GM19099 (cell line): ENCODE results near the gene ABTB1.

Experiments used
- POLR2A ChIP-seq: IDR thresholded peaks from 3 replicates; pipeline ENCODE4 v1.6.1; 2011; ENCODE audit warnings: low read depth; ENCODE audit not compliant: insufficient read length; ENCODE audit errors: extremely low read depth

ABTB1 gene

GRCh38 chr3:127676456-127676855, 3.7 kb downstream of the ABTB1 start:
- no peak for TF ChIP-seq POLR2A

- no peak for TF ChIP-seq POLR2A
These were observed 4.2 kb downstream of the ABTB1 start for GRCh38 chr3:127676921-127677351.

GRCh38 chr3:127677541-127678314, 5.0 kb downstream of the ABTB1 start:
- TF ChIP-seq POLR2A, result no peak

GRCh38 chr3:127678315-127678599, 5.5 kb downstream of the ABTB1 start:
- no peak for TF ChIP-seq POLR2A

GRCh38 chr3:127678611-127679533, 6.1 kb downstream of the ABTB1 start:
- TF ChIP-seq POLR2A, result no peak

GRCh38 chr3:127679534-127680145, 6.9 kb downstream of the ABTB1 start:
- no peak for TF ChIP-seq POLR2A

GRCh38 chr3:127680146-127680661, 7.5 kb downstream of the ABTB1 start:
- no peak for TF ChIP-seq POLR2A

- TF ChIP-seq POLR2A, result no peak
These were observed 8.1 kb downstream of the ABTB1 start for GRCh38 chr3:127680798-127681221.

GRCh38 chr3:127682561-127682960, 9.8 kb downstream of the ABTB1 start:
- TF ChIP-seq POLR2A, result no peak

- TF ChIP-seq POLR2A, result no peak
These were observed 12.3 kb downstream of the ABTB1 start for GRCh38 chr3:127684871-127685707.

- no peak for TF ChIP-seq POLR2A
These were observed 13.2 kb downstream of the ABTB1 start for GRCh38 chr3:127685708-127686511.

GRCh38 chr3:127686512-127686894, 13.8 kb downstream of the ABTB1 start:
- no peak for TF ChIP-seq POLR2A

- TF ChIP-seq POLR2A, result no peak
These were observed 14.5 kb downstream of the ABTB1 start for GRCh38 chr3:127687228-127687737.
